Ishikawa (cell line): ENCODE measurements around the gene BBLN.

Experiments used
- EP300 ChIP-seq: IDR thresholded peaks from 2 replicates; pipeline ENCODE4 v1.6.1; 2012; ENCODE audit warnings: borderline replicate concordance
- FOXM1 ChIP-seq: IDR thresholded peaks from 2 replicates; pipeline ENCODE4 v1.6.1; 2012; ENCODE audit warnings: low read depth, borderline replicate concordance
- TAF1 ChIP-seq: IDR thresholded peaks from 2 replicates; pipeline ENCODE4 v1.6.1; 2012; ENCODE audit warnings: low read depth, mild to moderate bottlenecking
- TF ChIP-seq, protein P1 (sequence below): IDR thresholded peaks from 2 replicates; pipeline ENCODE4 v1.6.1; 2012
- TF ChIP-seq, protein P2 (sequence below): IDR thresholded peaks from 2 replicates; pipeline ENCODE4 v1.6.1; 2012

DNA sequence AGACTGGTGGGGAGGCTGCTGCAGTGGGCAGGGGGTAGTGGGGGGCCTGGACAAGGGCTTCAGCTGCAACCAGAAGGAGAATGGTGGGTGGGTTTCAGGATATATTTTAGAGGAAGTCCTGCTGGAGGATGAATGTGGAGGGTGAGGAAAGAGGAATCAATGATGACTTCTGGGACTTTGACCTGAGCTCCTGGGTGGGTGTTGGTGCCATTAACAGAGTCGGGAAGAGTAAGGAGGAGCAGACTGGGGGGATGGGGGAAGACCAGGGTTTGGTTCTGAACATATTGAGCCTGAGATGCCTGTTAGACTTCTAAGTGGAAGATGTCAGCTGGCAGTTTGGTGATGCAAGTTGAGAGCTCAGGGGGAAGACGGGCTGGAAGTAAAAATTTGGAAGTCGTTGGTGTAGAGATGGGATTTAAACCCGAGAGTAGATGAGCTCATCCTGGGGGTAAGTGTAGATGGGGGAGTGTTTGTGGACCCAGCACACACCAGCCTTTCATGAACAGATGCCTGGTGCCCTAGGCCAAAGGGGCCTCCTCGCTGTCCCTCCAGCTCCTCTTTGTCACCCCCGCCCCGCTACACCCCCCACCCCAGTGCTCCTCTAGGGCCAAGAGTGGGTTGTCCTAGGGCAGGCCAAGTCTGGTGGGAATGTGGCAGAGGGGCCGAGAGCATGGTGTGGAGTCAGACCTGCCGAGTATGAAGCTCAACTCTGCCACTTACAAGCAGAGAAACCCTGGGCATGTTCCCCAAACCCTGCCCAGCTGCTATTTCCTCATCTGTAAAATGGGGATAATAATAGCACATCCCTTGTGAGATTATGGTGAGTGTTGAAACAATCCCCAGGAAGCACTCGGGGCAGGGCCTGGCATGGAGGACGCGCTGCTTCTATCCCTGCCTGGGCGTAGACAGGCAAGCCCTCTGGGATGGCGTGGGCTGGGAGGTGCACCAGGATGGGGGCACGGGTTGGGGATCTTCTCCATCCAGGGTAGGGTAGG lies 47.1 kb downstream of the BBLN start:
- TF ChIP-seq, protein P1, sequence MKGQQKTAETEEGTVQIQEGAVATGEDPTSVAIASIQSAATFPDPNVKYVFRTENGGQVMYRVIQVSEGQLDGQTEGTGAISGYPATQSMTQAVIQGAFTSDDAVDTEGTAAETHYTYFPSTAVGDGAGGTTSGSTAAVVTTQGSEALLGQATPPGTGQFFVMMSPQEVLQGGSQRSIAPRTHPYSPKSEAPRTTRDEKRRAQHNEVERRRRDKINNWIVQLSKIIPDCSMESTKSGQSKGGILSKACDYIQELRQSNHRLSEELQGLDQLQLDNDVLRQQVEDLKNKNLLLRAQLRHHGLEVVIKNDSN = no peak
- TF ChIP-seq EP300 (no peak), FOXM1 (no peak), TAF1 (no peak)
- TF ChIP-seq, protein P2, sequence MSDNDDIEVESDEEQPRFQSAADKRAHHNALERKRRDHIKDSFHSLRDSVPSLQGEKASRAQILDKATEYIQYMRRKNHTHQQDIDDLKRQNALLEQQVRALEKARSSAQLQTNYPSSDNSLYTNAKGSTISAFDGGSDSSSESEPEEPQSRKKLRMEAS = no peak
